Measurements from ENCODE around the gene MFSD2A. TPM values are rescaled to one million over a fixed set of nuclear protein-coding genes. Genes with fewer than 3 reads are reported as not detected.

Gene MFSD2A
- total RNA-seq, 4 donors from 2014 or later, result 6.6 to 239 (median 132) TPM

- DNase-seq, result no peak
- Histone ChIP-seq H3K27ac (no peak overlapping the region), H3K27me3 (no peaks in the 10 kb centered on the region), H3K9me3 (no peaks in the 10 kb centered on the region), H3K4me3 (no peak overlapping the region), H3K36me3 (no peaks in the 10 kb centered on the region), H3K4me1 (no peaks in the 10 kb centered on the region)
- TF ChIP-seq POLR2A (IDR thresholded peaks at IDR 0.05) (no peak), CTCF (IDR thresholded peaks at IDR 0.05) (no peak)
Observed at GRCh38 chr1:40014812-40015594, 60.1 kb downstream of the MFSD2A start.

GRCh38 chr1:40017951-40018575, 63.1 kb downstream of the MFSD2A start:
- Histone ChIP-seq H3K4me1 (no peaks in the 10 kb centered on the region), H3K27ac (no peak overlapping the region), H3K36me3 (no peaks in the 10 kb centered on the region), H3K27me3 (no peaks in the 10 kb centered on the region), H3K9me3 (no peaks in the 10 kb centered on the region), H3K4me3 (no peak overlapping the region)
- TF ChIP-seq CTCF (IDR thresholded peaks at IDR 0.05), result no peak
- TF ChIP-seq POLR2A (IDR thresholded peaks at IDR 0.05), result no peak
- DNase-seq, result no peak

Small RNA genes lying within 50 kb of the gene (small RNA-seq; reads per million reads assigned to genes)
- gene RF00019, result 0 reads per million in 2 donors

Other genes with a start within 250 kb of the MFSD2A start
- gene PPIE, start 216.3 kb upstream of the MFSD2A start, total RNA-seq, result 10 to 100 TPM; 33.0 to 39.0 (median 37.0) TPM
- gene OXCT2, start 183.8 kb upstream of the MFSD2A start, total RNA-seq, result 10 to 100 TPM in 1 of 4 donors, 1 to 10 TPM in 3; 5.0 to 12.2 (median 6.8) TPM
- gene BMP8B, start 166.3 kb upstream of the MFSD2A start, total RNA-seq, result 10 to 100 TPM in 3 of 4 donors, 1 to 10 TPM in 1; 1.7 to 34.0 (median 15.7) TPM
- gene TRIT1, start 71.6 kb upstream of the MFSD2A start, total RNA-seq, result 10 to 100 TPM; 13.7 to 52.0 (median 18.1) TPM
- 10 to 100 TPM in 3 of 4 donors, 1 to 10 TPM in 1; 9.9 to 28.4 (median 14.0) TPM for gene MYCL, start 53.2 kb upstream of the MFSD2A start, total RNA-seq
- 100 to 1,000 TPM; 135 to 229 (median 182) TPM for gene CAP1, start 85.6 kb downstream of the MFSD2A start, total RNA-seq
- 10 to 100 TPM in 3 of 4 donors, 1 to 10 TPM in 1; 9.6 to 23.4 (median 11.6) TPM for gene PPT1, start 142.1 kb downstream of the MFSD2A start, total RNA-seq
- 10 to 100 TPM; 10.5 to 15.8 (median 13.4) TPM for gene RLF, start 206.2 kb downstream of the MFSD2A start, total RNA-seq

All from Peyer's patch (tissue), 4 donors.